Measurements from ENCODE around the gene PLAU. TPM values are rescaled to one million over a fixed set of nuclear protein-coding genes. Genes with fewer than 3 reads are reported as not detected.
"Not testable (repeated sequence)": the region's sequence is repeated elsewhere in the genome, so short reads cannot be mapped to it uniquely, and the experiment has no call there.

PLAU gene
- total RNA-seq, 1 donor from 2014 or later = 15.6 TPM

- peak; percentile 3 for ATAC-seq
- intact Hi-C loops (cut with DNase I); DNase-seq (ENCODE audit: low spot score): not testable (repeated sequence)
Observed at GRCh38 chr10:73965267-73965889, 54.4 kb downstream of the PLAU start.

GRCh38 chr10:73965890-73966768 is 55.2 kb downstream of the PLAU start:
- ATAC-seq = peak; percentile 92
- peak; percentile 77 for DNase-seq (ENCODE audit: low spot score)
- intact Hi-C loops (cut with DNase I) = no loop called here

- no peak for ATAC-seq
- no peak for DNase-seq (ENCODE audit: low spot score)
- intact Hi-C loops (cut with DNase I) = no loop called here
Observed at GRCh38 chr10:73967022-73967429, 56.1 kb downstream of the PLAU start.

Other genes starting within 250 kb of the PLAU start
- gene AGAP5, start 213.0 kb upstream of the PLAU start, total RNA-seq = 14.4 TPM
- 53.6 TPM for gene SEC24C, start 166.8 kb upstream of the PLAU start, total RNA-seq
- gene CHCHD1, start 129.1 kb upstream of the PLAU start, total RNA-seq = 13.2 TPM
- 99.1 TPM for gene ZSWIM8, start 125.5 kb upstream of the PLAU start, total RNA-seq
- gene NDST2, start 99.5 kb upstream of the PLAU start, total RNA-seq = 32.9 TPM
- 30.5 TPM for gene CAMK2G, start 36.6 kb upstream of the PLAU start, total RNA-seq
- gene VCL, start 87.0 kb downstream of the PLAU start, total RNA-seq = 165 TPM
- 27.2 TPM for gene AP3M1, start 239.7 kb downstream of the PLAU start, total RNA-seq
- gene ADK, start 240.1 kb downstream of the PLAU start, total RNA-seq = 32.5 TPM

Data from sciatic nerve (tissue), 2 donors.